Stimulated activated CD4-positive, alpha-beta T cell treated with anti-CD3 and anti-CD28 coated beads, Interleukin-12 subunit alpha, Interleukin-12 subunit beta, amount 100 ng/mL, for 48 hours (primary cell): ENCODE data around the gene PAPPA.

Experiments used
- DNase-seq, 3 donors: peaks; one replicate each; pipeline ENCODE4 v3.0.0-alpha.2; 2020; ENCODE audit warnings: low read depth in 2 of 3, low spot score in 1 of 3

Gene PAPPA

GRCh38 chr9:116337015-116337414 lies 183.4 kb downstream of the PAPPA start:
- no peak for DNase-seq

GRCh38 chr9:116340270-116340669 lies 186.7 kb downstream of the PAPPA start:
- DNase-seq, result no peak

- no peak for DNase-seq
Observed at GRCh38 chr9:116342061-116342460, 188.5 kb downstream of the PAPPA start.

GRCh38 chr9:116342941-116343340 lies 189.3 kb downstream of the PAPPA start:
- no peak for DNase-seq

GRCh38 chr9:116344416-116344815 lies 190.8 kb downstream of the PAPPA start:
- no peak for DNase-seq

- no peak for DNase-seq
Observed at GRCh38 chr9:116345393-116345792, 191.8 kb downstream of the PAPPA start.

GRCh38 chr9:116345817-116346216 lies 192.2 kb downstream of the PAPPA start:
- DNase-seq, result no peak

GRCh38 chr9:116349684-116350083 lies 196.1 kb downstream of the PAPPA start:
- DNase-seq, result no peak

- no peak for DNase-seq
Observed at GRCh38 chr9:116350213-116350612, 196.6 kb downstream of the PAPPA start.

GRCh38 chr9:116352958-116353357 lies 199.4 kb downstream of the PAPPA start:
- DNase-seq, result no peak

GRCh38 chr9:116355153-116355921 lies 201.7 kb downstream of the PAPPA start:
- no peak for DNase-seq

- DNase-seq, result no peak
Observed at GRCh38 chr9:116358251-116358650, 204.7 kb downstream of the PAPPA start.

GRCh38 chr9:116360016-116360415 lies 206.4 kb downstream of the PAPPA start:
- no peak for DNase-seq

- DNase-seq, result no peak
Observed at GRCh38 chr9:116360989-116361388, 207.4 kb downstream of the PAPPA start.

GRCh38 chr9:116361547-116361946 lies 208.0 kb downstream of the PAPPA start:
- DNase-seq, result no peak

GRCh38 chr9:116362493-116362892 lies 208.9 kb downstream of the PAPPA start:
- DNase-seq, result no peak

- no peak for DNase-seq
Observed at GRCh38 chr9:116365056-116365471, 211.5 kb downstream of the PAPPA start.

GRCh38 chr9:116366241-116366640 lies 212.7 kb downstream of the PAPPA start:
- DNase-seq, result no peak

GRCh38 chr9:116368680-116369079 lies 215.1 kb downstream of the PAPPA start:
- DNase-seq, result no peak

- DNase-seq, result no peak
Observed at GRCh38 chr9:116369706-116370105, 216.1 kb downstream of the PAPPA start.

- no peak for DNase-seq
Observed at GRCh38 chr9:116370556-116370955, 217.0 kb downstream of the PAPPA start.

- no peak for DNase-seq
Observed at GRCh38 chr9:116372081-116372673, 218.6 kb downstream of the PAPPA start.

GRCh38 chr9:116372786-116373185 lies 219.2 kb downstream of the PAPPA start:
- no peak for DNase-seq
